HG03097 (cell line): Measurements from ENCODE around the gene PCBP3.
"Not testable (repeated sequence)": the region's sequence is repeated elsewhere in the genome, so short reads cannot be mapped to it uniquely, and the experiment has no call there.

Source experiments
- ATAC-seq: cut with Tn5 transposase; IDR thresholded peaks from one replicate; pipeline ENCODE4 v1.9.1; 2021; ENCODE audit not compliant: unreplicated experiment, low FRiP score

Gene PCBP3

GRCh38 chr21:45835301-45836267 is 192.1 kb downstream of the PCBP3 start:
- no peak for ATAC-seq

GRCh38 chr21:45836268-45836655 is 192.7 kb downstream of the PCBP3 start:
- ATAC-seq = no peak

- ATAC-seq = no peak
Observed at GRCh38 chr21:45836694-45837670, 193.5 kb downstream of the PCBP3 start.

- ATAC-seq = no peak
Observed at GRCh38 chr21:45837936-45838335, 194.4 kb downstream of the PCBP3 start.

- no peak for ATAC-seq
Observed at GRCh38 chr21:45838634-45839033, 195.1 kb downstream of the PCBP3 start.

- no peak for ATAC-seq
Observed at GRCh38 chr21:45839274-45839673, 195.7 kb downstream of the PCBP3 start.

- no peak for ATAC-seq
Observed at GRCh38 chr21:45841033-45841432, 197.5 kb downstream of the PCBP3 start.

GRCh38 chr21:45843426-45843825 is 199.9 kb downstream of the PCBP3 start:
- ATAC-seq = no peak

- ATAC-seq = no peak
Observed at GRCh38 chr21:45844181-45844580, 200.7 kb downstream of the PCBP3 start.

- no peak for ATAC-seq
Observed at GRCh38 chr21:45845063-45845769, 201.7 kb downstream of the PCBP3 start.

- ATAC-seq = no peak
Observed at GRCh38 chr21:45845770-45846090, 202.2 kb downstream of the PCBP3 start.

GRCh38 chr21:45846373-45847160 is 203.0 kb downstream of the PCBP3 start:
- no peak for ATAC-seq

- no peak for ATAC-seq
Observed at GRCh38 chr21:45847870-45848269, 204.3 kb downstream of the PCBP3 start.

- no peak for ATAC-seq
Observed at GRCh38 chr21:45848331-45848730, 204.8 kb downstream of the PCBP3 start.

GRCh38 chr21:45848805-45849204 is 205.3 kb downstream of the PCBP3 start:
- no peak for ATAC-seq

- ATAC-seq = no peak
Observed at GRCh38 chr21:45849651-45850050, 206.1 kb downstream of the PCBP3 start.

- no peak for ATAC-seq
Observed at GRCh38 chr21:45850181-45850580, 206.7 kb downstream of the PCBP3 start.

- ATAC-seq = not testable (repeated sequence)
Observed at GRCh38 chr21:45852386-45852785, 208.9 kb downstream of the PCBP3 start.

GRCh38 chr21:45852886-45853400 is 209.4 kb downstream of the PCBP3 start:
- no peak for ATAC-seq
